Fibroblast of villous mesenchyme (primary cell): ENCODE data around the gene TCL1B. TPM values are rescaled to one million over a fixed set of nuclear protein-coding genes. Genes with fewer than 3 reads are reported as not detected.

ENCODE experiments used
- DNase-seq: peaks from one replicate; pipeline ENCODE4 v3.0.0-alpha.2; 2010; ENCODE audit warnings: low read depth
- H3K4me3 ChIP-seq: 2 replicates; pipeline ENCODE4 v1.5.1; 2011; ENCODE audit warnings: low read depth, mild to moderate bottlenecking, low read length
- CTCF ChIP-seq: IDR thresholded peaks from 2 replicates; pipeline ENCODE4 v1.5.1; 2012; ENCODE audit warnings: low read depth, mild to moderate bottlenecking, low read length; ENCODE audit not compliant: insufficient read depth
- total RNA-seq: library from RNA; depleted of rRNA; stranded (reverse); fragments of >200 nt; gene quantifications from 2 replicates; pipeline ENCODE4 v1.2.3, GENCODE V29; 2012

The TCL1B gene
- total RNA-seq, 1 donor: not detected

DNA sequence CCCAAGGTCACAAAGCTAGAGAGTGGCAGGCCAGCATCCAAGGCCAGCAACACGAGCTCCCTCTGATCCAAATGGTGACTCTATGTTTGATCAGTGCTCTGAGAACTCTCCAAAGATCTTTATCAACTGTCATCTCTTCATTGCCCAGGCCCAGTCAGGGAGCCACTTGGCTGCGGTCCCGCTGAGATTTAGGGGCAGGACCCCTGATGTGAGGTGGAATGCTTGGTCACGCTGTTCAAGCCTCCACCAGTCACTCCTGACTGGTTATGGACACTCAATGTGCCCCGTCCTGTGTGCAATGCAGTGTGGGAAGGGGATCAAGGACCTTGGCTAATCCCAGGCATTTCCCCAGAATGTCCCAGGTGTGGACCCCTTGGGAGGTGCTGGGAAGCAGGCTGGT lies 19.8 kb upstream of the TCL1B start:
- H3K4me3 ChIP-seq: no peak overlapping the region
- TF ChIP-seq CTCF: no peak
- no peak for DNase-seq

DNA sequence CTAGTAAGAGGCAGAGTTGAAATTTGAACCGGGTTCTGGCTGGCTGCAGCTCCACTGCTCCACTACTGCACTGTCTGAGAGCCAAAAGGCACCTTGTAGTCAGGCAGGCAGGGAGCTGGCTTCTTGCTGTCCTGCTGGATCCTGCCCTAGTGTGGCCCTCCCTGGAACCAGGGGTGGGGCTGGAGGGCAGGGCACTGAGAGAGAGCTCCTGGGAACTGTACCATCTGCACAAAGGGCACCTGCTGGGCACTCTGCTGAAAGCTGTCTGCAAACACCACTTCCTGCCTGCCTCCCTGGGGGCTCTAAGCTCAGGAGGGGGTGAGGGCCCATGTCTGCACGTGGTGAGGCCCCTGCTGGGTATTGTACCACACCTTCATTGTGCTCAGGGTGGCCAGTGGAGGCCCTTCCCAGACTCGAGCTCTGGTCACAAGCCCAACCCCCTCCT lies 19.0 kb upstream of the TCL1B start:
- H3K4me3 ChIP-seq: no peak overlapping the region
- no peak for TF ChIP-seq CTCF

DNA sequence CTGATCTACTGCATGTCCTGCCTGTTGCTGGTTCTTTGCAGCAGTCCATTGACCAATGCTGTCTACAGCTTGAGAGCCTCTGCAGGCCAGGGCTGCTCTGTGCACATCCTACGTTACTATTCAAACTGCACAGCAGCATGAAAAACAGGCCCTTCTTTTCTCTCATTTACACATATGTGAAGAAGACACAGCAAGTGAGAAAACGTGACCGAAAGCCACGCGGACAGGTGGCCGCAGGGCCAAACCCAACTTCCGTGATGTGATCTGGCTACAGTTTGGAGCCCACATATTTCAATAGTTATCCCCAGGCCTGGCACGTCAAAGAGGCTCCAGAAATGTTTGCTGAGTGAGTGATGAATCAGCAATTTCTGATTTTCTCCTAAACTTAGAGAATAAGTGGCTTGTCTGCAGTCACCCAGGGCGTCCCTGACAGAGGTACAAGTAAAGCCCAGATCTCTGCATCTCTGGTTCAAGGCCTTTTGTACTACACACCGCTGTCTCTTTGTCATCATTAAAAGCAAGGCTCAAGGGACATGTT lies 17.9 kb upstream of the TCL1B start:
- TF ChIP-seq CTCF: no peak

More for the DNA sequence above, 19.0 kb upstream of the TCL1B start:
- no peak for DNase-seq

DNA sequence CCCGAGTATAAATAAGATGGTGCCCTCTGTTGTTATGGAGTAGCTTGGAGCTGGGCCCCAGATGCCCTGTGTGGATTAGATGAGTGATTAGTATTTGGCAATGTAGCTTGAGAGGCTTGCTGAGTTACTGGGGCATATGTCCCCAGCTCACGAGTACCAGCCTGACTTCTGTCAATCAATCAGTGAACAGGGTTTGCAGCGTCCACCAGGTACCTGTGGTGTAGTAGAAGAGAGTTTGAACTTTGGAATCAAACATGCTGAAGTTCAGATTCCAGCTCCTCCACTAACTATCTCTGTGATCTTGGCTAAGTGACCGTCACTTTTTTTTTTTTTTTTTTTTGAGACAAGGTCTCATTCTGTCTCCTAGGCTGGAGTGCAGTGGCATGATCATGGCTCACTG lies 11.6 kb upstream of the TCL1B start:
- TF ChIP-seq CTCF: no peak
- H3K4me3 ChIP-seq: no peak overlapping the region
- DNase-seq: no peak

More for the DNA sequence above, 17.9 kb upstream of the TCL1B start:
- DNase-seq: no peak
- no peak overlapping the region for H3K4me3 ChIP-seq

DNA sequence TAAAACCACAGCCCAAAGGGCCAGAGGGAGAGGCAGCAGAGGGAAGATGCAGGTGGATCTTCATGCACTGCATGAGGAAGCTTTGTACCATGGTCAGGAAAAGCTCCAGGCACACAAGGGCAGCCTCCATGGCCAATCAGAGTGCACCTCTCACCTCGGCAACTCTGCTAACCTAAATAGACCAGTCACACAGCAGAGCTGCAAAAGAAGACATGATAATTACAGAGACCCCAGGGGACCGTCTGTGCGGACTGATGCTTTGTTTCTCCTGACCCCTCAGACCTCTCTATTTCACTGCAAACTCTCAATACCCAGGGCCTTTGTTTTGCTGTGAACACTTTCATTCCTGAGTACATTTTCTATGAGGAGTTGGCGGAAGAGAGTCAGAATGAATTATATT lies 10.7 kb upstream of the TCL1B start:
- DNase-seq: no peak
- no peak overlapping the region for H3K4me3 ChIP-seq
- no peak for TF ChIP-seq CTCF

- no peak for TF ChIP-seq CTCF
- DNase-seq: no peak
- no peak overlapping the region for H3K4me3 ChIP-seq
Observed at GRCh38 chr14:95677179-95677835, 8.9 kb upstream of the TCL1B start.
